ENCODE results near the gene NMT1. TPM values are rescaled to one million over a fixed set of nuclear protein-coding genes. Genes with fewer than 3 reads are reported as not detected.

The NMT1 gene
- total RNA-seq, 1 donor from 2014 or later = 97.9 TPM

DNA sequence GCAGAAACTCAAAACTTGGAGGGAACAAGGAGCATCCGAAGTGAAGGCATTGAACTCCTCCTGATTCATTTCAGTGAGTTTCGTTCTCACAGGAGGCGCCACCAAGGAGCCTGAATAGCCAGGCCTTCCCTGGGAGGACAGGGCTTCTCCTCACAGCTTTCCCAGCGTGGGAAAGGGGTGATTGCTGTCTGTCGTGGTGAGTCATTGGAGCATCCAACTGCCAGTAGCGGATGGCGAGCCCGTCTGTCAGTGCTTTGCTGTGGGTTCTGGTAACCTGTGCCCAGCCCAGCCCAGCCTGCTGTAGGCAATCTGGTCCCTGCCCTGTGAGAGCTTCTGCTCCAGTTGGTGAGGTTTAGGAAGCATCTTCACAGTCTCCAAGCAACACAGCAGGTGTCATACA, 42.9 kb downstream of the NMT1 start:
- Mint-ChIP-seq H3K36me3 (ENCODE audit: unreplicated experiment) (peaks cover 22% of the 10 kb centered on the region), H3K4me3 (ENCODE audit: unreplicated experiment) (no peak overlapping the region), H3K27me3 (ENCODE audit: unreplicated experiment) (no peaks in the 10 kb centered on the region), H3K4me1 (ENCODE audit: unreplicated experiment) (peaks cover 28% of the 10 kb centered on the region), H3K9me3 (ENCODE audit: unreplicated experiment) (no peaks in the 10 kb centered on the region), H3K27ac (ENCODE audit: unreplicated experiment) (no peak overlapping the region)
- TF ChIP-seq, protein P1, sequence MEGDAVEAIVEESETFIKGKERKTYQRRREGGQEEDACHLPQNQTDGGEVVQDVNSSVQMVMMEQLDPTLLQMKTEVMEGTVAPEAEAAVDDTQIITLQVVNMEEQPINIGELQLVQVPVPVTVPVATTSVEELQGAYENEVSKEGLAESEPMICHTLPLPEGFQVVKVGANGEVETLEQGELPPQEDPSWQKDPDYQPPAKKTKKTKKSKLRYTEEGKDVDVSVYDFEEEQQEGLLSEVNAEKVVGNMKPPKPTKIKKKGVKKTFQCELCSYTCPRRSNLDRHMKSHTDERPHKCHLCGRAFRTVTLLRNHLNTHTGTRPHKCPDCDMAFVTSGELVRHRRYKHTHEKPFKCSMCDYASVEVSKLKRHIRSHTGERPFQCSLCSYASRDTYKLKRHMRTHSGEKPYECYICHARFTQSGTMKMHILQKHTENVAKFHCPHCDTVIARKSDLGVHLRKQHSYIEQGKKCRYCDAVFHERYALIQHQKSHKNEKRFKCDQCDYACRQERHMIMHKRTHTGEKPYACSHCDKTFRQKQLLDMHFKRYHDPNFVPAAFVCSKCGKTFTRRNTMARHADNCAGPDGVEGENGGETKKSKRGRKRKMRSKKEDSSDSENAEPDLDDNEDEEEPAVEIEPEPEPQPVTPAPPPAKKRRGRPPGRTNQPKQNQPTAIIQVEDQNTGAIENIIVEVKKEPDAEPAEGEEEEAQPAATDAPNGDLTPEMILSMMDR (IDR thresholded peaks at IDR 0.05) = no peak
- DNase-seq (ENCODE audit: extremely low spot score, unreplicated experiment) = no peak

GRCh38 chr17:45104497-45104896, 43.4 kb downstream of the NMT1 start:
- Mint-ChIP-seq H3K9me3 (ENCODE audit: unreplicated experiment) (no peaks in the 10 kb centered on the region), H3K27me3 (ENCODE audit: unreplicated experiment) (no peaks in the 10 kb centered on the region), H3K4me3 (ENCODE audit: unreplicated experiment) (no peak overlapping the region), H3K36me3 (ENCODE audit: unreplicated experiment) (peaks cover 18% of the 10 kb centered on the region), H3K4me1 (ENCODE audit: unreplicated experiment) (peaks cover 24% of the 10 kb centered on the region), H3K27ac (ENCODE audit: unreplicated experiment) (no peak overlapping the region)
- TF ChIP-seq, protein P1 (IDR thresholded peaks at IDR 0.05) = no peak
- no peak for DNase-seq (ENCODE audit: extremely low spot score, unreplicated experiment)

- Mint-ChIP-seq H3K27ac (ENCODE audit: unreplicated experiment) (peak overlapping the region; percentile 18), H3K9me3 (ENCODE audit: unreplicated experiment) (no peaks in the 10 kb centered on the region), H3K4me1 (ENCODE audit: unreplicated experiment) (peaks cover 24% of the 10 kb centered on the region), H3K27me3 (ENCODE audit: unreplicated experiment) (no peaks in the 10 kb centered on the region), H3K4me3 (ENCODE audit: unreplicated experiment) (no peak overlapping the region), H3K36me3 (ENCODE audit: unreplicated experiment) (peaks cover 18% of the 10 kb centered on the region)
- TF ChIP-seq, protein P1 (IDR thresholded peaks at IDR 0.05) = no peak
- no peak for DNase-seq (ENCODE audit: extremely low spot score, unreplicated experiment)
Observed at GRCh38 chr17:45104907-45105624, 43.9 kb downstream of the NMT1 start.

GRCh38 chr17:45106096-45106495, 45.0 kb downstream of the NMT1 start:
- no peaks in the 10 kb centered on the region for H3K27me3 Mint-ChIP-seq (ENCODE audit: unreplicated experiment)
- H3K4me1 Mint-ChIP-seq (ENCODE audit: unreplicated experiment) = peaks cover 24% of the 10 kb centered on the region
- H3K4me3 Mint-ChIP-seq (ENCODE audit: unreplicated experiment) = no peak overlapping the region
- no peaks in the 10 kb centered on the region for H3K9me3 Mint-ChIP-seq (ENCODE audit: unreplicated experiment)
- H3K36me3 Mint-ChIP-seq (ENCODE audit: unreplicated experiment) = peaks cover 18% of the 10 kb centered on the region
- DNase-seq (ENCODE audit: extremely low spot score, unreplicated experiment) = no peak
- H3K27ac Mint-ChIP-seq (ENCODE audit: unreplicated experiment) = no peak overlapping the region
- TF ChIP-seq, protein P1 (IDR thresholded peaks at IDR 0.05) = no peak

- Mint-ChIP-seq H3K9me3 (ENCODE audit: unreplicated experiment) (no peaks in the 10 kb centered on the region), H3K4me1 (ENCODE audit: unreplicated experiment) (peaks cover 23% of the 10 kb centered on the region), H3K4me3 (ENCODE audit: unreplicated experiment) (no peak overlapping the region), H3K27ac (ENCODE audit: unreplicated experiment) (no peak overlapping the region), H3K36me3 (ENCODE audit: unreplicated experiment) (peaks cover 18% of the 10 kb centered on the region), H3K27me3 (ENCODE audit: unreplicated experiment) (no peaks in the 10 kb centered on the region)
- TF ChIP-seq, protein P1 (IDR thresholded peaks at IDR 0.05) = no peak
- DNase-seq (ENCODE audit: extremely low spot score, unreplicated experiment) = no peak
Observed at GRCh38 chr17:45106582-45106981, 45.5 kb downstream of the NMT1 start.
